ENCODE results near the gene ANKFN1. TPM values are rescaled to one million over a fixed set of nuclear protein-coding genes. Genes with fewer than 3 reads are reported as not detected.
A peak's percentile ranks its signal among the peaks of the same experiment; 100 is the strongest.

Gene ANKFN1
- total and polyA plus RNA-seq, 2 of the 13 experiments (the other 11 are each of a cell fraction or from before 2014, with no cell fraction given) = not detected

DNA sequence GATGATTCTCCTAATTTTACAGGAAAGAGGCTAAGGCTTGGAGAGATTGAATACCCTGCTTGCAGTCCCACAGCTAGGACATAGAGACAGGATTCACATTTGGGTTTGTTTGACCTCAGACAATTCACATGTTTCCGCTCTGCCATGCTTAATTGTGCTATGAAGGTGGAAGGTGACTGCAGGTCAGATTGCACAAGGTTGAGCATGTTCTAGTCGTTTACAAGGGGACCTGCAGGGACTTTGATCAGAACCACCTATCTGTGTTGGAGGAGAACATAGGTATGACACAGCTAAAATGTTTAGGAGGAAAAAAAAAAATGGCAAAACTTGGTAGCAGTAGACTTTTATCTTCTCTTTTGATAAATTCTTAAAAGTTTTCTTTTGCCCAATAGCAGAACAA lies 4.9 kb upstream of the ANKFN1 start (continued):
- TF ChIP-seq NPAS2 (CRISPR knock-in tag; IDR thresholded peaks at IDR 0.05; ENCODE audit: borderline replicate concordance) (no peak), ZNF713 (CRISPR knock-in tag; IDR thresholded peaks at IDR 0.05) (no peak), SCMH1 (CRISPR knock-in tag; IDR thresholded peaks at IDR 0.05; ENCODE audit: borderline replicate concordance) (no peak), HNF4A (CRISPR knock-in tag; IDR thresholded peaks at IDR 0.05) (peak; percentile 40; the same call in 1 of the 2 replicates), ZNF296 (CRISPR knock-in tag; conservative IDR thresholded peaks at IDR 0.05) (no peak), ZFP41 (CRISPR knock-in tag; IDR thresholded peaks at IDR 0.05; ENCODE audit: borderline replicate concordance) (no peak), KLF12 (CRISPR knock-in tag; IDR thresholded peaks at IDR 0.05; ENCODE audit: borderline replicate concordance) (no peak), GLMP (CRISPR knock-in tag; IDR thresholded peaks at IDR 0.05; ENCODE audit: borderline replicate concordance) (no peak)
- TF ChIP-seq, protein P1, sequence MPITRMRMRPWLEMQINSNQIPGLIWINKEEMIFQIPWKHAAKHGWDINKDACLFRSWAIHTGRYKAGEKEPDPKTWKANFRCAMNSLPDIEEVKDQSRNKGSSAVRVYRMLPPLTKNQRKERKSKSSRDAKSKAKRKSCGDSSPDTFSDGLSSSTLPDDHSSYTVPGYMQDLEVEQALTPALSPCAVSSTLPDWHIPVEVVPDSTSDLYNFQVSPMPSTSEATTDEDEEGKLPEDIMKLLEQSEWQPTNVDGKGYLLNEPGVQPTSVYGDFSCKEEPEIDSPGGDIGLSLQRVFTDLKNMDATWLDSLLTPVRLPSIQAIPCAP (CRISPR knock-in tag; IDR thresholded peaks at IDR 0.05; ENCODE audit: low read depth) = no peak

DNA sequence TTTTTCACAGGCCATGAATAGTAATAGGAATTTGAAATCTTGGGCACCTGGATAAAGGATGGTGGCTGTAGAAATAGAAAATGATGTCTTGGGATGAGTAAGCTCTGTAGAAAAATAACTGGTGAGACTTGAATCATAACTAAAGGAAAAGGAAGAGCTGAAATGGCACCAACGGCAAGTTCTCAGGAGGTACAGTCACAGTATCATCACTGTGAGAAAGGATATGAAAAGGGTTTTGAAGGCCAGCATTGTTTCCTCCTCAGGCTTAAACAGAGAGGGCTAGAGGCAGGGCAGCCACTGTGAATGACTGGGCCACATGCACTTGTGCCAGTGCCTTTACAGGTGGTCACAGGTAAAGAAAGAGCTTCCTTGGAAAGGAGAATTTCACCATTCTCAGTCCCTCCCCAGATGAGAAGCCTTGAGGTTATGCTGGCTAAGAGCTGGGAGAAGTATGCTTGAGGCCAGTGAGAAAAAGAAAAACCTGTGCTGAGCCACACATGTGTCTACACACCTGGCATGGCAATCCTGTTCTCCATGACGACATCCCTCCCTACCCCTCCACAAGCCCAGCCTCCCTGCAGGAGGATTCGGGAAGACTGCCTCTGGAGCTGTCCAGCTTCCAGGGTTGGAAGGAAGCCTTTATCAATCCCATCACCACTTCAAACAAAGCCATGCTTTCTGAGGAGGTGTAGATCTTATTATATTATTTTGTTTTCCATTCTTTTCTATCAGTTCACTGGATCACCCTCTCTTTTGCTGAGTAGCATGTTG lies 3.8 kb upstream of the ANKFN1 start:
- ChIA-PET POLR2A (no interaction called here), CTCF (ENCODE audit: low intra/inter-chr PET ratio, low total read pairs) (no interaction called here)
- no peak for TF ChIP-seq HOXA5 (CRISPR knock-in tag; IDR thresholded peaks at IDR 0.05)
- TF ChIP-seq MIER2 (CRISPR knock-in tag; IDR thresholded peaks at IDR 0.05) = peak; percentile 71
- peak; percentile 15 to 87 for TF ChIP-seq REST (IDR thresholded peaks at IDR 0.05; ENCODE audit: borderline replicate concordance in 1 of 2, low read depth in 1 of 2, low read length in 2 of 2)
- H4K20me1 ChIP-seq (ENCODE audit: insufficient read depth, low read length) = no peaks in the 10 kb centered on the region
- no peaks in the 10 kb centered on the region; the same call in 1 of the 2 replicates for H3K9me3 ChIP-seq (ENCODE audit: low read length)
- no peak for DNase-seq (ENCODE audit: low spot score)
- H3K4me1 ChIP-seq (ENCODE audit: insufficient read depth, low read length) = peaks cover 10% of the 10 kb centered on the region; the same call in 1 of the 2 replicates
- H3K36me3 ChIP-seq (replicated peaks in 1 of 2; ENCODE audit: control insufficient read depth in 1 of 2, insufficient read depth in 2 of 2, low read length in 2 of 2) = no peaks in the 10 kb centered on the region
- WGBS (ENCODE audit: low lambda C conversion rate) = 49% methylated on average over 3 of the region's 3 CpGs
- no peak overlapping the region for H2AFZ ChIP-seq (ENCODE audit: low read length)
- ATAC-seq = no peak
- FAIRE-seq = no peak
- intact Hi-C loops (cut with micrococcal nuclease; ENCODE audit: unreplicated experiment) = no loop called here
- no peak overlapping the region for H3K27ac ChIP-seq (ENCODE audit: extremely low read length, insufficient read depth, low read length)
- no peak overlapping the region for H3K4me3 ChIP-seq (replicated peaks in 1 of 3; ENCODE audit: insufficient read depth in 1 of 3, low read depth in 2 of 3, low read length in 3 of 3)
- BruUV-seq (replicated peaks) = no TSS peak
- in situ Hi-C loops (cut with HindIII; ENCODE audit: extremely low pct_ligation_motif_present, low pct_unique_long_range_greater_than_20kb) = no loop called here
- H3K4me2 ChIP-seq (ENCODE audit: low read depth, low read length) = no peak overlapping the region
- H3K9ac ChIP-seq (ENCODE audit: insufficient read depth, low read depth, low read length) = no peak overlapping the region
- H3K27me3 ChIP-seq (ENCODE audit: control insufficient read depth in 1 of 2, insufficient read depth in 2 of 2, low read length in 2 of 2) = no peaks in the 10 kb centered on the region
- H3K79me2 ChIP-seq (ENCODE audit: insufficient read depth, low read length) = no peaks in the 10 kb centered on the region

Measured in HepG2 (cell line).